ENCODE results near the gene CAP1.

Gene CAP1

GRCh38 chr1:40064797-40065499 lies 24.4 kb downstream of the CAP1 start:
- TF ChIP-seq RAD21 (IDR thresholded peaks at IDR 0.05; ENCODE audit: low read depth), result no peak
- no peak for TF ChIP-seq TEAD4 (IDR thresholded peaks at IDR 0.05)

GRCh38 chr1:40067023-40067422 lies 26.5 kb downstream of the CAP1 start:
- TF ChIP-seq CEBPB (IDR thresholded peaks at IDR 0.05) (no peak), EGR1 (IDR thresholded peaks at IDR 0.05) (no peak), RAD21 (IDR thresholded peaks at IDR 0.05; ENCODE audit: low read depth) (no peak), TAF1 (IDR thresholded peaks at IDR 0.05; ENCODE audit: low read depth) (no peak), USF1 (IDR thresholded peaks at IDR 0.05) (no peak), CREB1 (IDR thresholded peaks at IDR 0.05; ENCODE audit: low read depth) (no peak), ZBTB7A (IDR thresholded peaks at IDR 0.05; ENCODE audit: low read depth) (no peak), TEAD4 (IDR thresholded peaks at IDR 0.05) (no peak), YY1 (IDR thresholded peaks at IDR 0.05; ENCODE audit: low read depth) (no peak), REST (IDR thresholded peaks at IDR 0.05; ENCODE audit: low read depth) (no peak)

- no peak for TF ChIP-seq TCF12 (IDR thresholded peaks at IDR 0.05; ENCODE audit: low read depth)
- TF ChIP-seq USF1 (IDR thresholded peaks at IDR 0.05), result no peak
- TF ChIP-seq NFIC (IDR thresholded peaks at IDR 0.05), result no peak
- no peak for TF ChIP-seq TEAD4 (IDR thresholded peaks at IDR 0.05)
- TF ChIP-seq ZBTB7A (IDR thresholded peaks at IDR 0.05; ENCODE audit: low read depth), result no peak
- TF ChIP-seq RAD21 (IDR thresholded peaks at IDR 0.05; ENCODE audit: low read depth), result no peak
- no peak for TF ChIP-seq FOXM1 (IDR thresholded peaks at IDR 0.05; ENCODE audit: borderline replicate concordance, low read depth)
- no peak for TF ChIP-seq EGR1 (IDR thresholded peaks at IDR 0.05)
- TF ChIP-seq CREB1 (IDR thresholded peaks at IDR 0.05; ENCODE audit: low read depth), result no peak
- no peak for TF ChIP-seq TAF1 (IDR thresholded peaks at IDR 0.05; ENCODE audit: low read depth)
- no peak for TF ChIP-seq EP300 (IDR thresholded peaks at IDR 0.05; ENCODE audit: borderline replicate concordance)
- TF ChIP-seq YY1 (IDR thresholded peaks at IDR 0.05; ENCODE audit: low read depth), result no peak
- no peak for TF ChIP-seq MAX (IDR thresholded peaks at IDR 0.05)
Observed at GRCh38 chr1:40067851-40068250, 27.3 kb downstream of the CAP1 start.

- TF ChIP-seq USF1 (IDR thresholded peaks at IDR 0.05) (no peak), CEBPB (IDR thresholded peaks at IDR 0.05) (no peak), CREB1 (IDR thresholded peaks at IDR 0.05; ENCODE audit: low read depth) (no peak)
Observed at GRCh38 chr1:40072142-40072541, 31.6 kb downstream of the CAP1 start.

GRCh38 chr1:40073062-40073461 lies 32.5 kb downstream of the CAP1 start:
- no peak for TF ChIP-seq EGR1 (IDR thresholded peaks at IDR 0.05)

- TF ChIP-seq EP300 (IDR thresholded peaks at IDR 0.05; ENCODE audit: borderline replicate concordance), result no peak
- TF ChIP-seq YY1 (IDR thresholded peaks at IDR 0.05; ENCODE audit: low read depth), result no peak
- TF ChIP-seq TCF12 (IDR thresholded peaks at IDR 0.05; ENCODE audit: low read depth), result no peak
- no peak for TF ChIP-seq TEAD4 (IDR thresholded peaks at IDR 0.05)
- no peak for TF ChIP-seq TAF1 (IDR thresholded peaks at IDR 0.05; ENCODE audit: low read depth)
- no peak for TF ChIP-seq CREB1 (IDR thresholded peaks at IDR 0.05; ENCODE audit: low read depth)
- no peak for TF ChIP-seq ZBTB7A (IDR thresholded peaks at IDR 0.05; ENCODE audit: low read depth)
- no peak for TF ChIP-seq FOXM1 (IDR thresholded peaks at IDR 0.05; ENCODE audit: borderline replicate concordance, low read depth)
- TF ChIP-seq MAX (IDR thresholded peaks at IDR 0.05), result no peak
- TF ChIP-seq REST (IDR thresholded peaks at IDR 0.05; ENCODE audit: low read depth), result no peak
- no peak for TF ChIP-seq EGR1 (IDR thresholded peaks at IDR 0.05)
- no peak for TF ChIP-seq RAD21 (IDR thresholded peaks at IDR 0.05; ENCODE audit: low read depth)
- TF ChIP-seq CEBPB (IDR thresholded peaks at IDR 0.05), result no peak
- no peak for TF ChIP-seq USF1 (IDR thresholded peaks at IDR 0.05)
- TF ChIP-seq NFIC (IDR thresholded peaks at IDR 0.05), result no peak
Observed at GRCh38 chr1:40075266-40075665, 34.7 kb downstream of the CAP1 start.

Data from Ishikawa (cell line).